Lung (tissue), 12 donors: ENCODE measurements around the gene KIF26B. TPM values are rescaled to one million over a fixed set of nuclear protein-coding genes. Genes with fewer than 3 reads are reported as not detected.

Source experiments
- ATAC-seq: fragments of 200-7000 bp; cut with Tn5 transposase; one replicate; pipeline ENCODE4 v1.9.1; 2020; ENCODE audit warnings: moderate number of reproducible peaks; ENCODE audit not compliant: insufficient read depth, low FRiP score
- DNase-seq, 3 donors: peaks; one replicate each; pipeline ENCODE4 v3.0.0-alpha.2; 2013 to 2017
- H3K27ac ChIP-seq, 2 donors: one replicate each; pipeline ENCODE4 v1.5.1; 2013; ENCODE audit warnings: mild to moderate bottlenecking in 2 of 2, moderate library complexity in 2 of 2, control low read depth in 1 of 2, inconsistent platforms in 1 of 2, low read depth in 1 of 2, low read length in 1 of 2
- H3K27me3 ChIP-seq, 3 donors: one replicate each; pipeline ENCODE4 v1.5.1; 2013; ENCODE audit warnings: low read length in 2 of 3; ENCODE audit not compliant: control insufficient read depth in 3 of 3, insufficient read depth in 3 of 3
- H3K36me3 ChIP-seq, 4 donors: one replicate each; pipeline ENCODE4 v1.5.1; 2013; ENCODE audit warnings: low read length in 4 of 4, mild to moderate bottlenecking in 1 of 4, moderate library complexity in 1 of 4; ENCODE audit not compliant: control insufficient read depth in 4 of 4, insufficient read depth in 4 of 4
- H3K4me1 ChIP-seq, 5 donors: one replicate each; pipeline ENCODE4 v1.5.1; 2013; ENCODE audit warnings: low read length in 5 of 5, mild to moderate bottlenecking in 2 of 5, moderate library complexity in 1 of 5; ENCODE audit not compliant: control insufficient read depth in 5 of 5, insufficient read depth in 5 of 5
- H3K4me3 ChIP-seq: one replicate; pipeline ENCODE4 v1.5.1; 2013; ENCODE audit warnings: mild to moderate bottlenecking, control low read depth, moderate library complexity
- H3K9ac ChIP-seq, 2 donors: one replicate each; pipeline ENCODE4 v1.5.1; 2013; ENCODE audit warnings: low read length in 2 of 2, control low read depth in 1 of 2; ENCODE audit not compliant: insufficient read depth in 1 of 2
- H3K9me3 ChIP-seq, 4 donors: one replicate each; pipeline ENCODE4 v1.5.1; 2013; ENCODE audit warnings: low read length in 3 of 4, mild to moderate bottlenecking in 1 of 4, moderate library complexity in 1 of 4; ENCODE audit not compliant: control insufficient read depth in 4 of 4, insufficient read depth in 3 of 4
- WGBS, 2 donors: extraction: QIAGEN DNeasy Blood & Tissue Kit; methylation state at CpG; one replicate each; pipeline ENCODE4 v1.1.7; 2013; 5-methylcytosine and 5-hydroxymethylcytosine counted together
- polyA plus RNA-seq, 2 donors: library from polyadenylated mRNA; stranded (reverse); fragments of 200-250 nt; gene quantifications; one replicate each; pipeline ENCODE4 v1.2.1, GENCODE V29; 2013
- total RNA-seq, 2 donors: library from RNA; depleted of rRNA in 1 of 2; stranded (reverse); fragments of >200 nt in 1 of 2; gene quantifications; one replicate each; pipeline ENCODE4 v1.2.1, GENCODE V29; 2014 to 2021
- TF ChIP-seq, protein P1 (sequence below): IDR thresholded peaks from 2 replicates; pipeline ENCODE4 v1.5.1; 2012; ENCODE audit warnings: mild to moderate bottlenecking; ENCODE audit errors: control extremely low read depth, extremely low read depth
- donor health status: control.
- donor health status: control.
- donor health status: Bipolar disorder and iron deficiency.
- donor health status: healthy.
- donor health status: DM: yes; HTN: yes; CAD: no.

Gene KIF26B
- total and polyA plus RNA-seq, 4 donors, result 0.61 to 6.7 (median 2.2) TPM

DNA sequence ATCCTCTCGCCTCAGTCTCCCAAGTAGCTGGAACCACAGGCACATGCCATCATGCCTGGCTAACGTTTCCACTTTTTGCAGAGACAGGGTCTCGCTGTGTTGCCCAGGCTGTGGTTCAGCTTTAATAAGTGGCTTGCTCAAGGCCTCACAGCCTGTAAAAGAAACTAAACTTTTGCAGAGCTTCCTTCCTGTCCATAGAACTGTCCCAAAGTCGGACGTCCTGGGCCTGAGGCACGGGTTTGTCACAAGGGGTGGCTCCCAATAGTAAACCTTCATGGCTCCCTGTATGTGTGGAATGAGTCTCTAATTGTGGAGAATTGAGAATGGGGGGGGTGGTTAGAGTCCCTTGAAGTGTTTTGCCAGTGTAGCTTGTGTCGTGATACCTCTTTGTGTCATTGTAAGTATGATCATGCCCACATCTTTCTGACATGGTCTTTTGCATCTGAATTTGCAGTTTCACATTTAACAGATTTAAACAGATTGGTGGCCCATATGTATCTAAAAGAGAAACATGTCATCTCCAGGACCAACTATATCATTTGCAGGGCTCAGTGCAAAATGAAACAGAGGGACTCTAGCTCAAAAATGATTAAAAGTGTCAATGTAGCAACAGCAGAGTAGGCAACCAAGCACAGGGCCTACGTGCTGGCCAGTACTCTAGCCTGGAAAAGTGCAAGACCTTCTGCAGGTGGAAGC lies 332.1 kb downstream of the KIF26B start:
- H3K36me3 ChIP-seq, result no peaks in the 10 kb centered on the region
- ATAC-seq (no peak), DNase-seq (no peak)
- H3K9ac ChIP-seq, result no peak overlapping the region
- TF ChIP-seq, protein P1, sequence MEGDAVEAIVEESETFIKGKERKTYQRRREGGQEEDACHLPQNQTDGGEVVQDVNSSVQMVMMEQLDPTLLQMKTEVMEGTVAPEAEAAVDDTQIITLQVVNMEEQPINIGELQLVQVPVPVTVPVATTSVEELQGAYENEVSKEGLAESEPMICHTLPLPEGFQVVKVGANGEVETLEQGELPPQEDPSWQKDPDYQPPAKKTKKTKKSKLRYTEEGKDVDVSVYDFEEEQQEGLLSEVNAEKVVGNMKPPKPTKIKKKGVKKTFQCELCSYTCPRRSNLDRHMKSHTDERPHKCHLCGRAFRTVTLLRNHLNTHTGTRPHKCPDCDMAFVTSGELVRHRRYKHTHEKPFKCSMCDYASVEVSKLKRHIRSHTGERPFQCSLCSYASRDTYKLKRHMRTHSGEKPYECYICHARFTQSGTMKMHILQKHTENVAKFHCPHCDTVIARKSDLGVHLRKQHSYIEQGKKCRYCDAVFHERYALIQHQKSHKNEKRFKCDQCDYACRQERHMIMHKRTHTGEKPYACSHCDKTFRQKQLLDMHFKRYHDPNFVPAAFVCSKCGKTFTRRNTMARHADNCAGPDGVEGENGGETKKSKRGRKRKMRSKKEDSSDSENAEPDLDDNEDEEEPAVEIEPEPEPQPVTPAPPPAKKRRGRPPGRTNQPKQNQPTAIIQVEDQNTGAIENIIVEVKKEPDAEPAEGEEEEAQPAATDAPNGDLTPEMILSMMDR, result no peak
- no peaks in the 10 kb centered on the region for H3K27me3 ChIP-seq
- 55 to 63% methylated on average over 8 of the region's 8 CpGs for WGBS, 2 donors
- H3K27ac ChIP-seq, result no peak overlapping the region
- H3K4me1 ChIP-seq, result peaks cover 0 to 10% (median 0%) of the 10 kb centered on the region in 5 donors
- H3K4me3 ChIP-seq, result no peak overlapping the region
- H3K9me3 ChIP-seq, result peaks cover 0 to under 1% (median 0%) of the 10 kb centered on the region in 4 donors

DNA sequence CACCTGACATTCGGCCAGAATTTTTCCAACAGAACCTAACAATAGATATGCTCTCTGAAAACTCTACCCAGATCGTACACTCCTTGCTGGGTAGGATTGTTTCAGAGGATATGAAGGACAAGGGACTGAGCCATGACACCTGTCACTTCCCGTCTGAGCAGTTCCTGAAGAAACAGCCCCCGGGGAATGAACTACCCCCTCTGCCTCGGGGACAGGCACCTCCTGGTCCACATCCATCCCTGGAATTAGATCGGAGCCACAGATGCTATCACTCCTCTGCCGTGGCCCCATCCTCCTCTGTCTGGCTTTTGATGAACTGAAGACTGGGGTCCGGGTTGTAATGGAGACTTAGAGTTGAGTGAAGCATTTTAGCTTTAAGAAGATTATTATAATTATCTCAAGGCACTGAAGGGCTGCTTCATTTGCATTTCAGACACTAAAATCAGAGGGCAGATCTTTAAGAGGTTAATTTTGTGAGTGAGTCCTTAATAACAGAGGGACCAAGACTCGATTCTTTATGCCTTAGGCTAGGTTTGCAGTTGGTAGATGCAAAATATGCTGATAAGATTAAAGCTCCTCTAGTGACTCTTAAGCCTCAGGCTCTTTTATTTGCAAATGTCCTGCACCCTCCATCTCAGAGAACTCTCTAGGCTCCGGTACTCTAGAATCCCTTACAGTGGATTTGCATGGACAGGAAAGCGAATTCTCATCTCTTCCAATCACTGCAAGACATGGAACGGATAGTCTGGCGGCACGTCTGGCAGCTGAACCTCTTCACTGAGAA lies 333.8 kb downstream of the KIF26B start:
- ATAC-seq (no peak), DNase-seq (no peak)
- no peaks in the 10 kb centered on the region for H3K27me3 ChIP-seq
- peaks cover 0 to 2% (median 0%) of the 10 kb centered on the region in 4 donors for H3K9me3 ChIP-seq
- H3K27ac ChIP-seq, result no peak overlapping the region
- H3K9ac ChIP-seq, result no peak overlapping the region
- H3K4me1 ChIP-seq, result peaks cover 0 to 10% (median 0%) of the 10 kb centered on the region in 5 donors
- TF ChIP-seq, protein P1, result no peak
- 84 to 90% methylated on average over 14 of the region's 14 CpGs for WGBS, 2 donors
- H3K4me3 ChIP-seq, result no peak overlapping the region
- H3K36me3 ChIP-seq, result no peaks in the 10 kb centered on the region

DNA sequence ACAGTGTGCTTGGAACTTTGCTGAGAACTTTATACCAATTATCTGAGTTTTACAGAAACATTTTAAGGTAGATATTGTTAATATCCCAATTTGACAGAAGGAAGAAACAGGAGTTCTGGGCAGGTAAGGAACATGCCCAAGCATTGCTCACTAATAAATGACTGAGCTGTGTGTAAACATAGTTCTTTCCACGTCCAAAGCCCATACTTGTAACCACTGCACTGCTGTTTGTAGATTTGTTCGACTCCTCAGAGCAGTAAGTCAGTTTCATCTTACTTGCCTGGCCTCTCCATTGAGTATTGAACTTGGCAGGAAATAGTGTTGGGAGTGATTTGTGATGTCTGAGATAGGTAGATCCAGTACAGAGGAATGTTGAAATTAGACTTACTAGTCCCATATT lies 335.1 kb downstream of the KIF26B start:
- no peak for DNase-seq

More for the DNA sequence above, 335.1 kb downstream of the KIF26B start:
- Histone ChIP-seq H3K27me3 (no peaks in the 10 kb centered on the region), H3K9ac (no peak overlapping the region), H3K4me3 (no peak overlapping the region), H3K27ac (no peak overlapping the region), H3K36me3 (no peaks in the 10 kb centered on the region), H3K9me3 (peaks cover 0 to 2% (median 0%) of the 10 kb centered on the region in 4 donors), H3K4me1 (peaks cover 0 to 10% (median 0%) of the 10 kb centered on the region in 5 donors)
- TF ChIP-seq, protein P1, result no peak
- WGBS, 2 donors, result 67 to 70% methylated on average over 2 of the region's 2 CpGs
- ATAC-seq, result no peak
